SK-N-DZ (cell line): ENCODE data around the gene SLC35E2B.
"Not testable (repeated sequence)": the region's sequence is repeated elsewhere in the genome, so short reads cannot be mapped to it uniquely, and the experiment has no call there.

ENCODE experiments used
- DNase-seq: peaks from one replicate; pipeline ENCODE4 v3.0.0-alpha.2; 2015; ENCODE audit warnings: low spot score

Gene SLC35E2B

DNA sequence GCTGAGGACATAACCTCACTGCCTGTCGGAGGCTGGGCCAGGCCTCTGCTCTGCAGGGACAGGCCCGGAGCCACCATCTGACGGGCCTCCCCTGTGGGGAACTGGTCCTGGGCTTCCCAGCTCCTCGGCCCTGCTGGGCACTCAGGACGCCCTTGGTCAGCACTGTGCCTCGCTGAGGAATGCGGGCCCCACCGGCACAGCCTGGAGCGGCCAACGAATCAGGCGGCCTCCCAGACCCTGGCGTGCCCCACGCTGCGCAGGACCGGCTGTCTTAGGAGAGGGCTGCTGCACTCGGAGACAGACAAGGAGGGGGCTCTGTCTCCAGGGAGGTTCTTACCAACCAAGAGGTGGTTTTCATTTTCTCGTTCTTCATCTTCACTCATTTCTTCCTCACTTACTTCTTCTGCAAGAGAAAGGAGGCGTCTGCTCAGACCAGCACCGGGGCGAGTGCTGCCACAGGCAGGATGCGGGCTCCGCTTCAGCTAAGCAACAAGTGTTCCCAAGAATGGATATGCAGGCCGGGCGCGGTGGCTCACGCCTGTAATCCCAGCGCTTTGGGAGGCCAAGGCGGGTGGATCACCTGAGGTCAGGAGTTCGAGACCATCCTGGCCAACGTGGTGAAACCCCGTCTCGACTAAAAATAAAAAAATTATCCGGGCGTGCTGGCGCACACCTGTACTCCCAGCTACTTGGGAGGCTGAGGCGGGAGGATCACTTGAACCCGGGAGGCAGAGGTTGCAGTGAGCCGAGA, 51.7 kb downstream of the SLC35E2B start:
- DNase-seq, result not testable (repeated sequence)

DNA sequence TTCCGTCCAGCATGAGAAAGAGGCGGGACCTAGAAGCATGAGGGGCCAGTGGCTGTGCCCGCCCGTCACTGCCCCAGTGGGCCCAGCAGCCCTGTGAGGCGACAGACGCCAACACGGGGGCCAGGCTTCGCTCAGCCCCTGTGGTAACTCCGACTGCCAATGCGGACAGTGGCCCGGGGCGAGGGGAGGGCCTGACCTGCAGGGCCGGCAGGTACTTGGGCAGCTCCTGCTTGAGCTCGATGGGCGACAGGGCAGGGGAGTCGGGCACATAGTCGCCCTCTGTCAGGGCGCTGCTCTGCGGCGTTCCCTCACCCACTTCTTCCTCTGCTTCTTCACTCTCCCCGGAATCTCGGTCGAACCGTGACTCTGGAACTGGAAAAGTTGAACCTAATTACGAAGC, 52.5 kb downstream of the SLC35E2B start:
- DNase-seq, result not testable (repeated sequence)

DNA sequence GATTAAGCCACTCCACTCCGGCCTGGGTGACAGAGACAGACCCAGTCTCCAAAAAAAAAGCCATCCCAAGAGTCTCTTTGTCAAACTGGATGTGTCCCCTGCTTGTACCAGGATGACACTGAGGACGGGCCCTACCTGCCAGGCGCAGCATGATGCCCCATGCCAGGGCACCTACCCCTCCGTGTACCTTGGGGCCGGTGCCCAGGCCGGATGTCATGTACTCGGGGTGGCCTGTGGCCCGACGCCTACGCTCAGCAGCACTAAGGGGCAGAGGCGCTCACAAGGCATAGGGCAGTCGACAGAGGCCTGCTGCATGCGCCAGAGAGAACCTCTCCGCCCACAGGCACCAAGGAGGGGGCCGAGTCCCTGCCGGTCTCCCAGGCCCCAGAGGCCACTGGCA, 53.2 kb downstream of the SLC35E2B start:
- not testable (repeated sequence) for DNase-seq

DNA sequence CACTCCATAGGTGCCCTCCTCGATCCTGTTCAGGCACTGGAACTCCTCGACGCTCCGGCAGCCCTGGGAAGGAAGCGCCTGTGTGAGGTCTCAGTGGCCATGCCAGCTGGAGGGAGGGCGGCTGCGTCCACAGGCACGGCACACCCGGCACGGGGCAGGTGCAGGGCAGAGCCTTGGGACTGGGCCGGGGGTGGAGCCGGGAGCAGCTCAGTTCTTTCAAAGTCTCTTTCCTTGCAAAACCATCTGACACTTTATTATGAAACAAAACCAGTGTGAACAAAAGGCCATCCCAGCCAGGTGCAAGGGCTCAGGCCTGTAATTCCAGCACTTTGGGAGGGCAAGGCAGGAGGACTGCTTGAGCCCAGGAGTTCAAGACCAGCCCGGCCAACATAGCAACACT, 54.1 kb downstream of the SLC35E2B start:
- not testable (repeated sequence) for DNase-seq

DNA sequence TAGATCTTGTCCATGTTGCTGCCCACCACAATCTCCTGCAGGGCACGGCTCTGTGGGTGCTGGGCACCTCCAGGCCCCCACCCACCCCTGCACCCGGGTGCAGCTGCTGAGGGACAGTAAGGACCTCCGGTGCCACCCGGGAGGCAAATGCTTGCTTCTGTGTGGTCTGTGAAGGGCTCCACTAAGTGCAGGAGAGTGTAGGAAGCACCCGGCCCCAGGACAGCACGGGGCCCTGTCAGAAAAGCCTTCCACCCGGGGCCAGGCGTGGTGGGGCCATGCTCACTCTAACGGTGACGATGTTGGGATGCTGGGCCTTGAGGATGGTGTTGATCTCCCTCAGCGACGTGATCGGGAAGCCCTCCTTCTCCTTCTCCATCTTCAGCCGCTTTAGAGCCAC, 55.1 kb downstream of the SLC35E2B start:
- not testable (repeated sequence) for DNase-seq

DNA sequence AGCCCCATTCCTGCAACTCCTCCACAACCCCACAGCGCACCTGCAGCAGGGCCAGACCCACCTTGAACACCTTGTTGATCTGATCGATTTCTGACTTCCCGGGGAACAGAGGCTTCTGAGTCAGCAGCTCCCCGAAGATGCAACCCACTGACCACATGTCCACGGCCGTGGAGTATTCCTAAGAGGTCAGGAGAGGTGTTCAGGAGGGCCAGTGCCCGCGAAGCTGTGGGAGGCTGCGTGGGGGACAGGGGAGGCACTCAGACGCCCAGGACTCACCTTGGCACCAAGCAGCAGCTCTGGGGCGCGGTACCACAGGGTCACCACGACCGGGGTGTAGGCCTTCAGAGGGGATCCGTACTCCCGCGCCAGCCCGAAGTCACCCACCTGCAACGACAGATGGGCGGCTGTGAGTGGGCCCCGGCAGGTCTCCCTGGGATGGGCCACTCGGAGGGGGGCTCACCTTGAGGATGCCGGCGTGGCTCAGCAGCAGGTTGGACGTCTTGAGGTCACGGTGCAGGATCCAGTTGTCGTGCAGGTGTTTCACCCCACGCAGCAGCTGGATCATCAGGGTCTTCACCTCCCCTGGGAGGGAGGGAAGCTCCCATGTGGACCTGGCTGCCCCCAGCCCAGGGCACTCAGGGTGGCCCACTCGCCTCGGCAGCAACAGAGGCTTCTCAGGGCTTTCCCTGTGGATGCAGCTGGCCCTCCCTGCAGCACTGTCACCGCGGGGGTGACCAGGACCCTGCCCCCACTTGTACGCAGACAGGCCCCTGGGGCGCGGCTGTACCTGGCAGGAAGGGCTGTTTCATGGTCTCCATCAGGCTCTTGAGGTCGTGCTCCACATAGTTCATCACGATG, 55.7 kb downstream of the SLC35E2B start:
- DNase-seq, result not testable (repeated sequence)

DNA sequence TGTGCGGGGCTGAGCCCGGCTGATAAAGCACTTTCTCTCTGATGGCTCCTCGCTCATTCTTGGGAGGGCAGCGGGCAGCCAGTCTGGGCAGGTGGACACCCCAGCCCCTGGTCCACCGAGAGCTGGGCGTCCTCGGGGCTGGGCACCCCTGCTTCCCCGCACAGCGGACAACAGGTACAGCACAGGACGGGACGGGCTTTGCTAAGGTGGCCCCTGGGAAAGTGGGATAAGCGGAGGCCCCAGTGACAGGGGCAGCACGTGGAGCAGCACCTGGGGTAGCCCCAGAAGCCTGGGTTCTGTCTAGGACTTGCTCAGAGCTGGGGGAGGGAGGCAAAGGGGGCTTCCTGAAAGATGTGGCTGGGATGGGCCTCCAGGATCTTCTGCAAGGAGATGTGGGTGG, 58.0 kb downstream of the SLC35E2B start:
- not testable (repeated sequence) for DNase-seq

DNA sequence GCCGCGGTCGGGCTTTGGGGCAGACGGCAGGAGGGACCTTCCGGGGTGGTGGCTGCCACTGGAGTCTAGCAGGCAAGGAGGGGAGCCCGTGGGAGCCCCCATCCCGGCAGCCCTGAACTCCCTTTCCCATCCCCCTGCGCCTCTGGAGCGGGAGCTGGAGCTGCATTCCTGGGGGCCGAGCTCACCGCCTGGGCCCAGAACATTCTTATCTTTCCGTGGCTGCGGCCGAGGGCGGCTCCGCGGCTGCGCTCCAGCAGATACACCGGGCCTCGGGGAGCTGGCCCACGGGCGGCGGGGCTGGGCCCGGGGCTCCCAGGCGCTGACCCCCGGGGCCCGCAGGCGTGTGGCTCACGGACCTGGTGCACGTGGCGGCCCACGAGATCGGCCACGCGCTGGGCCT, 59.2 kb downstream of the SLC35E2B start:
- not testable (repeated sequence) for DNase-seq

DNA sequence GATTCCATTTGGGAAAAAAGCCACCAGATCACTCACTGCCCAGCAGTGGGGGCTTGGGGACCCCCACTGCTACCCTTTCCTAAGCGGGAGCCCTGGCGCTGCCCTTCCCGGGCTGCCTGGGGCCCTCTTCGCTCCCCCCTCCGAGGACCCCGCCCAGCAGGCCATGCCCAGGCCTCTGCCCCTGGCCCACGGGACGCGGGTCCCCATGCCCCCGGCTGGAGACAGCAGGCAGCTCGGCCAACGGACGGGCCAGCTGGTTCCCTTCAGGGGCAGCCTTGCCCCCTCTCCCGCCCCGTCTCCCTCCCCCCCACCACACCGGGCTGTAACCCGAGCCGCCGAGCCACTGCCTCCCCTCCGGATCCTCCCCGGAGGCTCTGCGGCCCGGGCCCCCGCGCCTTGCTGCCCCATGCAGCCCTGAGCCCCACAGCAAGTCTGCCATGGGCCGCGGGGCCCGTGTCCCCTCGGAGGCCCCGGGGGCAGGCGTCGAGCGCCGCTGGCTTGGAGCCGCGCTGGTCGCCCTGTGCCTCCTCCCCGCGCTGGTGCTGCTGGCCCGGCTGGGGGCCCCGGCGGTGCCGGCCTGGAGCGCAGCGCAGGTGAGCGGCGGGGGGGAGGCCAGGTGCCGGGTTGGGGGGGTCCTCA, 60.7 kb downstream of the SLC35E2B start, which contains the start of gene MMP23B:
Gene MMP23B (plus strand): TSS at position 392 of the 639 bp plus-strand sequence. CDS start 46 bp downstream, at position 438.
- no peak for DNase-seq

DNA sequence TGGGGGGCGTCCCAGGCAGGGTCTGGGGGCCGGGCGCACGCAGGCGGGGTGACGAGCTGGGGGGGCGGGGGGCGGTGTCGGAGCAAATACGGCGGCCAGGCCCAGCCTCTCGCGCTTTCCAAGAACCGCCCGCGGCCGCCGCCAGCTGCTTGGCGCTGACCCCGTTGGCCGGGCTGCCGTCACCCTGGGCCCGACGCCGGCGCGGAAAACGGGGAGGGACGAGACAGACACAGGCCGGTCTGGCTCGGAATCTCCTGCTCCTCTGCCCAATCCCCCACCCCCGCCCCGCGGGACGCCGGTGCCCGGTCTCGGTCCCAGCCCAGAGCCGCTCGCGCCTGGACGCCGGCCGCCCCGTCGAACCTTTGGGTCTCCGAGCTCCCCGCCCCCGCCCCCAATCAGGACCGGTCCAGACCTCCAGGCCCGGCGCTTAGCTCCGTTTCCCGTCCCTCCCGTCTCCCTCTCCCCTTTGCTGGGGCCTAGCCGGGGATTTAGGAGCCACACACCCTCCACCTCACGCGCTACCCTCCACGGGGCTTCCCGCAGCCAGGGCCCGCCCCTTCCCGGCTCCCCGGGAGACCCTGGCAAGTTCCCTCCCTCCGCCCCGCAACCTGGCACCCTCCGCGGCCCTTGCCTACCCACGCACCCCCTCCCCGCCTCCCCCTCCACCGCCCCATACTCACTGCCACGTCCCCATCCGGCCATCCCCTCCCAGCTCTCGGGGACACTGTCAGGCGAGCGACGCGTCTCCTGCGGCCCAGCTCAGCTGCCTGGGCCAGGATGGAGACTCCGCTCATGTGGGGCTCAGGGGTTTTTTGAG, 61.4 kb downstream of the SLC35E2B start:
- DNase-seq, result no peak

DNA sequence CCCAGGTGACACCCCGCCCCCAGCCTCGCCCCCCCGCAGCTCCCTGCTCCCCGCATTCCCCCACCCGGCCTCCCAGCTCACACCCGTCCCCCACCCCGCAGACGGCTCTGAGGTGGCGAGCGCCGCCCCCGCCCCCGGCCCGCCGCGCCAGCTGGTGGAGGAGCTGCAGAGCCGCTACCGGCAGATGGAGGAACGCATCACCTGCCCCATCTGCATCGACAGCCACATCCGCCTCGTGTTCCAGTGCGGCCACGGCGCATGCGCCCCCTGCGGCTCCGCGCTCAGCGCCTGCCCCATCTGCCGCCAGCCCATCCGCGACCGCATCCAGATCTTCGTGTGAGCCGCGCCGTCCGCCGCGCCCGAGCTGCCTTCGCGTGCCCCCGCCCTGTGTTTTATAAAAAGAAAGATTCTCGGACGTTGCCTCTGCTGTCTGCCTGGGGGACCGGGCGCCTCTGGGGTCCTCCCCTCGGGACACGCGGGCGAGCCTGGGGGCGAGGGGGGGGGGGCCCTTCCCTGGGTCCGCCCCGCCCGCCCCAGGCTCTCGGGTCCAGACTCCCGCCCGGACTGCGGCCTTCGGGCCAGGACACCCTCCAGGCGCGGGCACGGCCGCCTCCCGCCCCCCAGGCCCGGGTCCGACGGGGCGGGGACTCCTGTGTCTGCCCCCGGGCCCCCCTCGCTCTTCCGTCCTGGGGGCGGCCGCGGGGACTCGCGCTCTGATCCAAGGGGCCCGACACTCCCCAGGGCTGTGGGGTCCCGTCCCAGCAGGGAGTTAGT, 62.2 kb downstream of the SLC35E2B start:
- no peak for DNase-seq

DNA sequence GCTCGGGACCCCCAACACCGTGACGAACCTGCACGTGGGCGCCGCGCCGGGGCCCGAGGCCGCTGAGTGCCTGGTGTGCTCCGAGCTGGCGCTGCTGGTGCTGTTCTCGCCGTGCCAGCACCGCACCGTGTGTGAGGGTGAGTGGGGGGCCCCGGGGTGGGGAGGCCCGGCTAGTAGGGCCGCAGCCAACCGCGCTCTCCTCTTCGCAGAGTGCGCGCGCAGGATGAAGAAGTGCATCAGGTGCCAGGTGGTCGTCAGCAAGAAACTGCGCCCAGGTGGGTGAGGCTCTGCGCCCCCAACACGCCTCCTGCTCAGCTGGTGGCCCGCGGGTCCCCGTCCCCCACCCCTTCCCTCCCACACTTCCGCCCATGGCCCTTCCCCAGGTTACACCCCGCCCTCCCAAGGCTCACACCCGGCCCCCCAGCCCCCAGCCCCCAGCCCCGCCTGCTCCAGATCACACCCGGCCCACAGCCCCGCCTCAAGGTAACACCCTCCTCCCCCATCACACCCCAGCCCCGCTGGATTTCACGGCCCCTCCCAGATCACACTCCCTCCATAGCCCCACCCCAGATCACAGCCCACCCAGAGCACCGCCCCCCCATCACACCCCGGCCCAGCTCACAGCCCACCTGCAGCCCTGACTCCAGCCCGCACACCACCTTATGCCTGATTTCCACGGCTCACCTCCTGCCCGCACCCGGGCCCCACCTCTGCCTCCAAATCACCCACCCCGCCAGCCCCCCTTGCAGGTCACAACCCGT, 63.0 kb downstream of the SLC35E2B start:
- DNase-seq, result no peak

DNA sequence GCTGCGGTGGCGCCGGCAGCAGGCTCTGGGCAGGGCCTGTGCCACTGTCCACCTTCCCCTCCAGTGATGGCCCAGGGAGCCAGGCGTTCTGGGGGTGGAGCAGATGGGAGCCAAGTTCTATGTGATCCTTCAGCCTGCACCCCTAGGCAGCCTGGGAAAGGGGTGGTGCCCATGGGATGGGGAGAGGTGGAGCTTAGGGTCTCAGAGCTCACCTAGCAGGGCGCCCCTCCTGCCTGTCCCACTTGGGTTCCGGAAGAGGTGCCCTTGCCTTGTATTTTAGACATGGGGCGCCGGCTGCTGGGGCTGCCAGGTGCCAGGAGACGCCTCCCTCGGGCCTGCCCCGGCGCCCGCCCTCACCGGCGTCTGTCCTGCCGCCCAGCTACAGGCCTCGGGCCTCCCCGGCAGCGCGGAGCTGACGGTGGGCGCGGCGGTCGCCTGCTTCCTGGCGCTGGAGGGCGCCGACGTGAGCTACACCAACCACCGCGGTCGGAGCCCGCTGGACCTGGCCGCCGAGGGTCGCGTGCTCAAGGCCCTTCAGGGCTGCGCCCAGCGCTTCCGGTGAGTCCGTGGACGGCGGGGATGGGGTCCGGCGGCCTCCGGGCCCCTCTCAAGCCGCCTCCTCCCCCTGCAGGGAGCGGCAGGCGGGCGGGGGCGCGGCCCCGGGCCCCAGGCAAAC, 63.7 kb downstream of the SLC35E2B start:
- no peak for DNase-seq

DNA sequence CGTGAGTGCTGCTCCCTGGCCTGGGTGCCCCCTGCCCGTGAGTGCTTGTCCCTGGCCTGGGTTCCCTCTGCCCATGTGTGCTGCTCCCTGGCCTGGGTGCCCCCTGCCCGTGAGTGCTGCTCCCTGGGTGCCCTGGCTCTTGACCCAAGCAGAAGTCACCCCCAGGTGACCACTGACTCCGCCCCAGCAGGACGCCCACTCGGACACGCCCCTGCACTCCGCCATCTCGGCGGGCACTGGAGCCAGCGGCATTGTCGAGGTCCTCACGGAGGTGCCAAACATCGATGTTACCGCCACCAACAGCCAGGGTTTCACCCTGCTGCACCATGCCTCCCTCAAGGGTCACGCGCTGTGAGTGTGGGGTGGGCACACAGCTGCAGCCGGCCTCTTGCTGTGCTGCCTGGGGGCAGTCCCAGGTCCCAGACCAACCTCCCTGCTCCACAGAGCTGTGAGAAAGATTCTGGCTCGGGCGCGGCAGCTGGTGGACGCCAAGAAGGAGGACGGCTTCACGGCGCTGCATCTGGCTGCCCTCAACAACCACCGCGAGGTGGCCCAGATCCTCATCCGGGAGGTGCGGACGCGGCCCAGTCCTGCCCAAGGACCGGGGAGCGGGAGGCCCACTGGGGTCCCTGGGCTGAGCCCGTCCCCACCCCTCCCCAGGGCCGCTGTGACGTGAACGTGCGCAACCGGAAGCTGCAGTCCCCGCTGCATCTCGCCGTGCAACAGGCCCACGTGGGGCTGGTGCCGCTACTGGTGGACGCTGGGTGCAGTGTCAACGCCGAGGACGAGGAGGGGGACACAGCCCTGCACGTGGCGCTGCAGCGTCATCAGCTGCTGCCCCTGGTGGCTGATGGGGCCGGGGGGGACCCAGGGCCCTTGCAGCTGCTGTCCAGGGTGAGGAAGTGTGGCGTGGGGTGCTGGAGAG, 64.5 kb downstream of the SLC35E2B start:
- DNase-seq, result no peak

DNA sequence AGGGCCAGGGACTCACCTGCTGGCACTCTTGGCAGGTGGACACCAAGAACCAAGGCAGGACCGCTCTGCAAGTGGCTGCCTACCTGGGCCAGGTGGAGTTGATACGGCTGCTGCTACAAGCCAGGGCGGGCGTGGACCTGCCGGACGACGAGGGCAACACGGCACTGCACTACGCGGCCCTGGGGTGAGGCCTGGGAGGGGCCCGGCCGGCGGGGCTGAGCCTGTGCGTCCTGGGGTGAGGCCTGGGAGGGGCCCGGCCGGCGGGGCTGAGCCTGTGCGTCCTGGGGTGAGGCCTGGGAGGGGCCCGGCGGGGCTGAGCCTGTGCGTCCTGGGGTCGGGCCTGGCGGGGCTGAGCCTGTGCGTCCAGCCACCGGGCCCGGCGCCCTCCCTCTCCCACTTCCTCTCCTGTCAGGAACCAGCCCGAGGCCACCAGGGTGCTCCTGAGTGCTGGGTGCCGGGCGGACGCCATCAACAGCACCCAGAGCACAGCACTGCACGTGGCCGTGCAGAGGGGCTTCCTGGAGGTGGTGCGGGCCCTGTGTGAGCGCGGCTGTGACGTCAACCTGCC, 65.2 kb downstream of the SLC35E2B start:
- no peak for DNase-seq

DNA sequence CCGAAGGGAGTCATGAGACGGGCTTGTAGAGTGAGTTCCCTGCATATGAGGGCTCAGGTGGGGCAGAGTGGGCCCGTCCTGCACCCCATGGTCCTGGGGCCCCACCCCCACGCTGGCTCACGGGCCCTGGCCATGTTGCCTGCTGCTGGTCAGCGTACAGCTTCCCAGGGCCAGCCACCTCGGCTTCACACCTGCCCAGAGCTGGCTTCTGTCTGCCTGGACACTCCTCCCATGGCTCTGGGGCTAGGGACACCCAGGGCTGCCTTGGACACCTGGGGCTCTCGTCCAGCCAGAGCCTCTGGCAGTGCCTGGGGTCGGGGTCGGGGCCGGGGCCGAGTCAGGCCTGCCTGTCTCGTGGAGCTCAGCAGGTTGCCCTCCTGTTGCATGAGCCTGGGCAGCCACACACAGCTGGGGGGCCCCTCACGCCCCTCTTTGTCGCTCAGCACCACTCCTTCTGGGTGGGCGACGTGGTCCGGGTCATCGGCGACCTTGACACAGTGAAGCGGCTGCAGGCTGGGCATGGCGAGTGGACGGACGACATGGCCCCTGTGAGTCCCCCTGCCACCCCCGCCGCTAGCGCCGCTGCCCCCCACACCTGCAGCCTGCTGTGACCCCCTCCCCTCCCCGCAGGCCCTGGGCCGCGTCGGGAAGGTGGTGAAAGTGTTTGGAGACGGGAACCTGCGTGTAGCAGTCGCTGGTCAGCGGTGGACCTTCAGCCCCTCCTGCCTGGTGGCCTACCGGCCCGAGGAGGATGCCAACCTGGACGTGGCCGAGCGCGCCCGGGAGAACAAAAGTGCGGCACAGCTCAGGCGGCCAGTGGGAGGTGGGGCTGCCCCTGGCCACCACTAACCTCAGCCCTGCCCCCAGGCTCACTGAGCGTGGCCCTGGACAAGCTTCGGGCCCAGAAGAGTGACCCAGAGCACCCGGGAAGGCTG, 66.1 kb downstream of the SLC35E2B start:
- no peak for DNase-seq

DNA sequence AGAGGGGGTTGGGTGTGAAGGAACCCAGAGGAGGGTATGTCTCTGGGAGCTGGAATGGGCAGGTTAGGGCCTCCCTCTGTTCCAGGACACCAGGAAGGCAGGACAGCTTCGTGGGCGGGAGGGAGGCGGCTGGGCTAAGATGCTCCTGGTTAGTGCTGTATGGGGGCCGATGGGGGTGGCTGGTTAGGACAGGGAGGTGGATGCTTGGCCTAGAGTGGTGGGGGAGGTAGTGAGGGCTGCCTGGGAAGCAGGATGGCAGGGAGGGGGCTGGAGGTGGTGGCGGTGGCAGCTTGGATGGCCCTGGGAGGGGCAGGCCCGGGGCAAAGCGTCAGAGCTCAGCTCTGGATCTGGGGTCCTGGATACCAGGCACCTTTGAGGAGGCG, 66.8 kb downstream of the SLC35E2B start:
- DNase-seq, result no peak
